ENCODE measurements around the gene OMA1. TPM values are rescaled to one million over a fixed set of nuclear protein-coding genes. Genes with fewer than 3 reads are reported as not detected.

OMA1 gene
- polyA plus RNA-seq, 1 donor from 2014 or later, result 11.0 TPM

DNA sequence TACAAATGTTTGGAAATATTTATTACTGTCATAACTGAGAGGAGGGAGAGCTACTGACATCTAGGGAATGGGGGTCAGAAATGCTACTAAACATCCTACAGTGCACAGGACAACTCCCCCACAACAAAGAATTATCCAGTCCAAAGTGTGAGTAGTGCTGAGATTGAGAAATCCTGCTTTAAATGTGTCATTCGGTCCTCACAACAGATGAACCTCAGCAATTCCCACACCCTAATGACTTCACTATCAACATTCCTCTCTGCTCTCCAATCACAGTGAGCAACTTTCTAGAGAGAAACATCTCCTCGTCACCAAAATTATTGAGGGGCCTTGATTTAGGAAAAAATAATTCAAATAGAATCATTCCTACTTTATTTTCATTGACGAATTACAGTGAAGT, 18.0 kb downstream of the OMA1 start:
- H3K9ac ChIP-seq (ENCODE audit: low read length), result no peak overlapping the region
- no peaks in the 10 kb centered on the region for H3K79me2 ChIP-seq (replicated peaks; ENCODE audit: insufficient read depth, low read length)
- no peak overlapping the region for H3K27ac ChIP-seq (ENCODE audit: low read length)
- no peaks in the 10 kb centered on the region for H3K9me3 ChIP-seq (ENCODE audit: low read length)
- H3K27me3 ChIP-seq (ENCODE audit: insufficient read depth, low read depth, low read length), result no peaks in the 10 kb centered on the region
- H3K4me2 ChIP-seq (ENCODE audit: low read length), result no peak overlapping the region
- H3K4me3 ChIP-seq (ENCODE audit: low read length), result no peak overlapping the region
- no peak overlapping the region for H2AFZ ChIP-seq (ENCODE audit: low read depth, low read length)
- no peaks in the 10 kb centered on the region for H3F3A ChIP-seq (ENCODE audit: insufficient read depth, low read length, poor library complexity, severe bottlenecking)
- H4K20me1 ChIP-seq (ENCODE audit: insufficient read depth), result no peaks in the 10 kb centered on the region
- no peaks in the 10 kb centered on the region for H3K36me3 ChIP-seq (ENCODE audit: insufficient read depth, low read length)
- TF ChIP-seq POLR2AphosphoS5 (IDR thresholded peaks at IDR 0.05) (no peak), MXI1 (conservative IDR thresholded peaks at IDR 0.05; ENCODE audit: poor library complexity, severe bottlenecking) (no peak), CTCF (IDR thresholded peaks at IDR 0.05; ENCODE audit: poor library complexity, severe bottlenecking) (no peak), RAD21 (conservative IDR thresholded peaks at IDR 0.05) (no peak), EP300 (conservative IDR thresholded peaks at IDR 0.05; ENCODE audit: poor library complexity, severe bottlenecking) (no peak), EZH2 (IDR thresholded peaks at IDR 0.05; ENCODE audit: borderline replicate concordance, insufficient read depth, low read length, poor library complexity, severe bottlenecking) (no peak), SMC3 (conservative IDR thresholded peaks at IDR 0.05; ENCODE audit: poor library complexity) (no peak), TAF1 (IDR thresholded peaks at IDR 0.05; ENCODE audit: low read depth) (no peak)
- TF ChIP-seq, protein P1, sequence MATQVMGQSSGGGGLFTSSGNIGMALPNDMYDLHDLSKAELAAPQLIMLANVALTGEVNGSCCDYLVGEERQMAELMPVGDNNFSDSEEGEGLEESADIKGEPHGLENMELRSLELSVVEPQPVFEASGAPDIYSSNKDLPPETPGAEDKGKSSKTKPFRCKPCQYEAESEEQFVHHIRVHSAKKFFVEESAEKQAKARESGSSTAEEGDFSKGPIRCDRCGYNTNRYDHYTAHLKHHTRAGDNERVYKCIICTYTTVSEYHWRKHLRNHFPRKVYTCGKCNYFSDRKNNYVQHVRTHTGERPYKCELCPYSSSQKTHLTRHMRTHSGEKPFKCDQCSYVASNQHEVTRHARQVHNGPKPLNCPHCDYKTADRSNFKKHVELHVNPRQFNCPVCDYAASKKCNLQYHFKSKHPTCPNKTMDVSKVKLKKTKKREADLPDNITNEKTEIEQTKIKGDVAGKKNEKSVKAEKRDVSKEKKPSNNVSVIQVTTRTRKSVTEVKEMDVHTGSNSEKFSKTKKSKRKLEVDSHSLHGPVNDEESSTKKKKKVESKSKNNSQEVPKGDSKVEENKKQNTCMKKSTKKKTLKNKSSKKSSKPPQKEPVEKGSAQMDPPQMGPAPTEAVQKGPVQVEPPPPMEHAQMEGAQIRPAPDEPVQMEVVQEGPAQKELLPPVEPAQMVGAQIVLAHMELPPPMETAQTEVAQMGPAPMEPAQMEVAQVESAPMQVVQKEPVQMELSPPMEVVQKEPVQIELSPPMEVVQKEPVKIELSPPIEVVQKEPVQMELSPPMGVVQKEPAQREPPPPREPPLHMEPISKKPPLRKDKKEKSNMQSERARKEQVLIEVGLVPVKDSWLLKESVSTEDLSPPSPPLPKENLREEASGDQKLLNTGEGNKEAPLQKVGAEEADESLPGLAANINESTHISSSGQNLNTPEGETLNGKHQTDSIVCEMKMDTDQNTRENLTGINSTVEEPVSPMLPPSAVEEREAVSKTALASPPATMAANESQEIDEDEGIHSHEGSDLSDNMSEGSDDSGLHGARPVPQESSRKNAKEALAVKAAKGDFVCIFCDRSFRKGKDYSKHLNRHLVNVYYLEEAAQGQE (IDR thresholded peaks at IDR 0.05; ENCODE audit: borderline replicate concordance), result no peak
- H3K9me2 ChIP-seq (ENCODE audit: insufficient read depth, low read length), result no peaks in the 10 kb centered on the region

GRCh38 chr1:58524353-58524945, 22.1 kb downstream of the OMA1 start:
- Histone ChIP-seq H2AFZ (ENCODE audit: low read depth, low read length) (no peak overlapping the region), H3K36me3 (ENCODE audit: insufficient read depth, low read length) (no peaks in the 10 kb centered on the region), H3K9me2 (ENCODE audit: insufficient read depth, low read length) (no peaks in the 10 kb centered on the region), H4K20me1 (ENCODE audit: insufficient read depth) (no peaks in the 10 kb centered on the region), H3K9me3 (ENCODE audit: low read length) (no peaks in the 10 kb centered on the region), H3K79me2 (replicated peaks; ENCODE audit: insufficient read depth, low read length) (no peaks in the 10 kb centered on the region), H3K4me2 (ENCODE audit: low read length) (no peak overlapping the region), H3K27me3 (ENCODE audit: insufficient read depth, low read depth, low read length) (no peaks in the 10 kb centered on the region), H3K4me3 (ENCODE audit: low read length) (no peak overlapping the region), H3F3A (ENCODE audit: insufficient read depth, low read length, poor library complexity, severe bottlenecking) (no peaks in the 10 kb centered on the region), H3K27ac (ENCODE audit: low read length) (no peak overlapping the region), H3K9ac (ENCODE audit: low read length) (no peak overlapping the region)
- no peak for TF ChIP-seq SMC3 (conservative IDR thresholded peaks at IDR 0.05; ENCODE audit: poor library complexity)
- no peak for TF ChIP-seq CTCF (IDR thresholded peaks at IDR 0.05; ENCODE audit: poor library complexity, severe bottlenecking)
- no peak for TF ChIP-seq POLR2AphosphoS5 (IDR thresholded peaks at IDR 0.05)
- TF ChIP-seq RAD21 (conservative IDR thresholded peaks at IDR 0.05), result no peak
- no peak for TF ChIP-seq TAF1 (IDR thresholded peaks at IDR 0.05; ENCODE audit: low read depth)
- TF ChIP-seq EP300 (conservative IDR thresholded peaks at IDR 0.05; ENCODE audit: poor library complexity, severe bottlenecking), result no peak
- TF ChIP-seq MXI1 (conservative IDR thresholded peaks at IDR 0.05; ENCODE audit: poor library complexity, severe bottlenecking), result no peak
- TF ChIP-seq EZH2 (IDR thresholded peaks at IDR 0.05; ENCODE audit: borderline replicate concordance, insufficient read depth, low read length, poor library complexity, severe bottlenecking), result no peak
- TF ChIP-seq, protein P1 (IDR thresholded peaks at IDR 0.05; ENCODE audit: borderline replicate concordance), result no peak

All from neural cell (in vitro differentiated cells).